ENCODE data around the gene LCE2D. TPM values are rescaled to one million over a fixed set of nuclear protein-coding genes. Genes with fewer than 3 reads are reported as not detected.

The LCE2D gene
- polyA plus RNA-seq, 1 of the 3 experiments (the other 2 are of a cell fraction): not detected

DNA sequence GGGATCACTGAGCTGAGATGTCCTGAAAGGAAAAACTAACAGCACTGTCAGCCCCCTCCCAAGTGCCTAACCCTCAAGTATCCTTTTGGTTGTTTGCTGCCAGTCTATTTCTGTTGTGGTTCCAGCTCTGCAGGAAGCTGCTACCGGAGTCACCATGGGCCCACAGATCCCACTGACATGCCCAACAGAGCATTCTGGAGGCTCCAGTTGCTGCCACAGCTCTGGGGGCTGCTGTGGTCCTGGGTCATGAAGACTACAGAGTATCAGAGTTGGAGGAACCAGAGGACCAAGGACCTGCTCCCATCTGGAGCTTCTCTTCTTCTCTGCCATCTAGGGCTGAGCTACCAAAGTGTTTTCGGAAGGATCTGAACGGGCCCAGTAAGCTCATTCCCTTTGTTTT lies 41.2 kb upstream of the LCE2D start:
- H3K27me3 ChIP-seq (ENCODE audit: insufficient read depth): no peaks in the 10 kb centered on the region
- TF ChIP-seq YY1 (IDR thresholded peaks at IDR 0.05; ENCODE audit: low read depth) (no peak), SMC3 (IDR thresholded peaks at IDR 0.05; ENCODE audit: low read depth, low read length) (no peak), TEAD4 (IDR thresholded peaks at IDR 0.05; ENCODE audit: borderline replicate concordance, insufficient read depth) (no peak), NFIC (IDR thresholded peaks at IDR 0.05; ENCODE audit: borderline replicate concordance) (no peak), MXI1 (IDR thresholded peaks at IDR 0.05; ENCODE audit: low read depth, low read length) (no peak), TCF12 (IDR thresholded peaks at IDR 0.05) (no peak), RXRA (IDR thresholded peaks at IDR 0.05; ENCODE audit: borderline replicate concordance, low read depth) (no peak), EP300 (IDR thresholded peaks at IDR 0.05; ENCODE audit: borderline replicate concordance in 1 of 2, low read depth in 1 of 2, low read length in 1 of 2) (no peak), GATA2 (CRISPR knock-in tag; IDR thresholded peaks at IDR 0.05) (no peak)
- TF ChIP-seq, protein P1, sequence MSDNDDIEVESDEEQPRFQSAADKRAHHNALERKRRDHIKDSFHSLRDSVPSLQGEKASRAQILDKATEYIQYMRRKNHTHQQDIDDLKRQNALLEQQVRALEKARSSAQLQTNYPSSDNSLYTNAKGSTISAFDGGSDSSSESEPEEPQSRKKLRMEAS (IDR thresholded peaks at IDR 0.05; ENCODE audit: low read depth): no peak
- TF ChIP-seq, protein P2, sequence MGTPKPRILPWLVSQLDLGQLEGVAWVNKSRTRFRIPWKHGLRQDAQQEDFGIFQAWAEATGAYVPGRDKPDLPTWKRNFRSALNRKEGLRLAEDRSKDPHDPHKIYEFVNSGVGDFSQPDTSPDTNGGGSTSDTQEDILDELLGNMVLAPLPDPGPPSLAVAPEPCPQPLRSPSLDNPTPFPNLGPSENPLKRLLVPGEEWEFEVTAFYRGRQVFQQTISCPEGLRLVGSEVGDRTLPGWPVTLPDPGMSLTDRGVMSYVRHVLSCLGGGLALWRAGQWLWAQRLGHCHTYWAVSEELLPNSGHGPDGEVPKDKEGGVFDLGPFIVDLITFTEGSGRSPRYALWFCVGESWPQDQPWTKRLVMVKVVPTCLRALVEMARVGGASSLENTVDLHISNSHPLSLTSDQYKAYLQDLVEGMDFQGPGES (IDR thresholded peaks at IDR 0.05; ENCODE audit: low read depth, low read length): no peak
- no peaks in the 10 kb centered on the region for H3F3A ChIP-seq (replicated peaks; ENCODE audit: insufficient read depth)
- no peak for DNase-seq
- no peaks in the 10 kb centered on the region for H3K4me1 ChIP-seq (ENCODE audit: control insufficient read depth in 1 of 2, insufficient read depth in 2 of 2, low read depth in 1 of 2, low read length in 1 of 2)
- no peak overlapping the region for H3K27ac ChIP-seq (ENCODE audit: low read depth in 2 of 2, low read length in 1 of 2)
- ChIA-PET POLR2A (no interaction called here), CTCF (interaction anchor here (1.0 to 2.2 kb wide), 3 partner anchors 26 to 127 kb away, joined by 3 to 7 read pairs (median 3); no protein-coding TSS in a partner anchor)
- H3K4me3 ChIP-seq (ENCODE audit: low read depth in 2 of 2, low read length in 1 of 2): no peak overlapping the region
- H3K9ac ChIP-seq: no peak overlapping the region
- no peaks in the 10 kb centered on the region for H3K9me2 ChIP-seq
- no peaks in the 10 kb centered on the region for H3K79me2 ChIP-seq (ENCODE audit: insufficient read depth)
- no peaks in the 10 kb centered on the region for H3K36me3 ChIP-seq (replicated peaks in 1 of 2; ENCODE audit: control insufficient read depth in 1 of 2, insufficient read depth in 2 of 2, low read length in 1 of 2)
- H3K9me3 ChIP-seq: peaks cover 9% of the 10 kb centered on the region; the same call in 1 of the 2 replicates
- WGBS (ENCODE audit: low lambda C conversion rate): 3% methylated on average over 3 of the region's 3 CpGs
- no peak overlapping the region for H3K4me2 ChIP-seq
- no peaks in the 10 kb centered on the region for H4K20me1 ChIP-seq (ENCODE audit: insufficient read depth)
- H2AFZ ChIP-seq (ENCODE audit: low read depth): no peak overlapping the region

DNA sequence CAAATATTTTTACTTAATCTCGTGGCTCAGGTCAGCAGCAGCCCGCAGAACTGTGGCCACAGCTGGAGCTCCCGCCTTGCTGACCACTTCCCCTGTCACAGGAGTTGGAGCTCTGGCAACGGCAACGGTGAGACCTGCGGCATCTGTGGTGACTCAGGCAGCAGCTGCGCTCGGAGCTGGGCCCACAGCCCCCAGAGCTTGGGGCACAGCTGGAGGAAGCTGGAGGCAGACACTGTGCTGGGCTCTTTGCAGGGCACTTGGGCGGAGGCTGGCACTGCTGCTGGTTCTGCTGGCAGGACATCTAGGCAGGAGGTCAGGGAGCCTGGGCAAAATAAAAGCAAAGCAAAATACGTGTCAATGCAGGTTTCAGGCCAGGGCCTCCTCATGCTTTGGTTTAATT lies 40.4 kb upstream of the LCE2D start, which contains the start of gene LCE3A:
TSS of gene LCE3A (minus strand) at position 301 of the 400 bp plus-strand sequence. CDS start at position 301, 0 bp downstream.
- 15% methylated on average over 7 of the region's 10 CpGs for WGBS (ENCODE audit: low lambda C conversion rate)
- Histone ChIP-seq H2AFZ (ENCODE audit: low read depth) (no peak within 1 kb of the TSS), H3K4me1 (ENCODE audit: control insufficient read depth in 1 of 2, insufficient read depth in 2 of 2, low read depth in 1 of 2, low read length in 1 of 2) (no peaks in the 10 kb centered on the region), H3K79me2 (ENCODE audit: insufficient read depth) (no peaks in the 10 kb centered on the region), H3K36me3 (replicated peaks in 1 of 2; ENCODE audit: control insufficient read depth in 1 of 2, insufficient read depth in 2 of 2, low read length in 1 of 2) (no peaks in the 10 kb centered on the region), H3K9me3 (peaks cover 8% of the 10 kb centered on the region; the same call in 1 of the 2 replicates), H3K27me3 (ENCODE audit: insufficient read depth) (no peaks in the 10 kb centered on the region), H4K20me1 (ENCODE audit: insufficient read depth) (no peaks in the 10 kb centered on the region), H3K9me2 (no peaks in the 10 kb centered on the region), H3K9ac (no peak within 1 kb of the TSS), H3K4me2 (no peak within 1 kb of the TSS), H3F3A (replicated peaks; ENCODE audit: insufficient read depth) (no peaks in the 10 kb centered on the region), H3K4me3 (ENCODE audit: low read depth in 2 of 2, low read length in 1 of 2) (no peak within 1 kb of the TSS), H3K27ac (ENCODE audit: low read depth in 2 of 2, low read length in 1 of 2) (no peak within 1 kb of the TSS)
- ChIA-PET POLR2A (no interaction called here), CTCF (interaction anchor here (2.2 kb wide), 1 partner anchor 32 kb away, joined by 7 read pairs; no protein-coding TSS in a partner anchor)
- TF ChIP-seq MXI1 (IDR thresholded peaks at IDR 0.05; ENCODE audit: low read depth, low read length) (no peak), ELF1 (IDR thresholded peaks at IDR 0.05) (no peak), YY1 (IDR thresholded peaks at IDR 0.05; ENCODE audit: low read depth) (no peak), POLR2AphosphoS5 (IDR thresholded peaks at IDR 0.05; ENCODE audit: low read depth, low read length) (no peak), RFX5 (IDR thresholded peaks at IDR 0.05; ENCODE audit: low read length) (no peak), EZH2phosphoT487 (IDR thresholded peaks at IDR 0.05; ENCODE audit: borderline replicate concordance, low read depth) (no peak)
- TF ChIP-seq, protein P3, sequence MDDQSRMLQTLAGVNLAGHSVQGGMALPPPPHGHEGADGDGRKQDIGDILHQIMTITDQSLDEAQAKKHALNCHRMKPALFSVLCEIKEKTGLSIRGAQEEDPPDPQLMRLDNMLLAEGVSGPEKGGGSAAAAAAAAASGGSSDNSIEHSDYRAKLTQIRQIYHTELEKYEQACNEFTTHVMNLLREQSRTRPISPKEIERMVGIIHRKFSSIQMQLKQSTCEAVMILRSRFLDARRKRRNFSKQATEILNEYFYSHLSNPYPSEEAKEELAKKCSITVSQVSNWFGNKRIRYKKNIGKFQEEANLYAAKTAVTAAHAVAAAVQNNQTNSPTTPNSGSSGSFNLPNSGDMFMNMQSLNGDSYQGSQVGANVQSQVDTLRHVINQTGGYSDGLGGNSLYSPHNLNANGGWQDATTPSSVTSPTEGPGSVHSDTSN (IDR thresholded peaks at IDR 0.05): no peak
- TF ChIP-seq, protein P4, sequence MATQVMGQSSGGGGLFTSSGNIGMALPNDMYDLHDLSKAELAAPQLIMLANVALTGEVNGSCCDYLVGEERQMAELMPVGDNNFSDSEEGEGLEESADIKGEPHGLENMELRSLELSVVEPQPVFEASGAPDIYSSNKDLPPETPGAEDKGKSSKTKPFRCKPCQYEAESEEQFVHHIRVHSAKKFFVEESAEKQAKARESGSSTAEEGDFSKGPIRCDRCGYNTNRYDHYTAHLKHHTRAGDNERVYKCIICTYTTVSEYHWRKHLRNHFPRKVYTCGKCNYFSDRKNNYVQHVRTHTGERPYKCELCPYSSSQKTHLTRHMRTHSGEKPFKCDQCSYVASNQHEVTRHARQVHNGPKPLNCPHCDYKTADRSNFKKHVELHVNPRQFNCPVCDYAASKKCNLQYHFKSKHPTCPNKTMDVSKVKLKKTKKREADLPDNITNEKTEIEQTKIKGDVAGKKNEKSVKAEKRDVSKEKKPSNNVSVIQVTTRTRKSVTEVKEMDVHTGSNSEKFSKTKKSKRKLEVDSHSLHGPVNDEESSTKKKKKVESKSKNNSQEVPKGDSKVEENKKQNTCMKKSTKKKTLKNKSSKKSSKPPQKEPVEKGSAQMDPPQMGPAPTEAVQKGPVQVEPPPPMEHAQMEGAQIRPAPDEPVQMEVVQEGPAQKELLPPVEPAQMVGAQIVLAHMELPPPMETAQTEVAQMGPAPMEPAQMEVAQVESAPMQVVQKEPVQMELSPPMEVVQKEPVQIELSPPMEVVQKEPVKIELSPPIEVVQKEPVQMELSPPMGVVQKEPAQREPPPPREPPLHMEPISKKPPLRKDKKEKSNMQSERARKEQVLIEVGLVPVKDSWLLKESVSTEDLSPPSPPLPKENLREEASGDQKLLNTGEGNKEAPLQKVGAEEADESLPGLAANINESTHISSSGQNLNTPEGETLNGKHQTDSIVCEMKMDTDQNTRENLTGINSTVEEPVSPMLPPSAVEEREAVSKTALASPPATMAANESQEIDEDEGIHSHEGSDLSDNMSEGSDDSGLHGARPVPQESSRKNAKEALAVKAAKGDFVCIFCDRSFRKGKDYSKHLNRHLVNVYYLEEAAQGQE (IDR thresholded peaks at IDR 0.05; ENCODE audit: low read depth, low read length): no peak
- TF ChIP-seq, protein P5, sequence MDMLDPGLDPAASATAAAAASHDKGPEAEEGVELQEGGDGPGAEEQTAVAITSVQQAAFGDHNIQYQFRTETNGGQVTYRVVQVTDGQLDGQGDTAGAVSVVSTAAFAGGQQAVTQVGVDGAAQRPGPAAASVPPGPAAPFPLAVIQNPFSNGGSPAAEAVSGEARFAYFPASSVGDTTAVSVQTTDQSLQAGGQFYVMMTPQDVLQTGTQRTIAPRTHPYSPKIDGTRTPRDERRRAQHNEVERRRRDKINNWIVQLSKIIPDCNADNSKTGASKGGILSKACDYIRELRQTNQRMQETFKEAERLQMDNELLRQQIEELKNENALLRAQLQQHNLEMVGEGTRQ (IDR thresholded peaks at IDR 0.05; ENCODE audit: borderline replicate concordance, low read depth, low read length): no peak
- no peak for DNase-seq
